IMR-90 (cell line): Measurements from ENCODE around the gene NF2. TPM values are rescaled to one million over a fixed set of nuclear protein-coding genes. Genes with fewer than 3 reads are reported as not detected.

Experiments
- ATAC-seq: fragments of 200-7000 bp; cut with Tn5 transposase; 2 replicates; pipeline ENCODE4 v1.9.1; 2020; ENCODE audit warnings: low read depth, mild to moderate bottlenecking, moderate library complexity
- BruUV-seq: library from RNA; stranded (reverse); fragments of 400-500 nt; replicated peaks from 2 replicates; lab custom pipeline; 2021; lab: Mats Ljungman, UMichigan
- CTCF ChIA-PET: fragments of 300-600 bp; formaldehyde crosslinking; extraction: SDS; loops from one replicate; lab custom pipeline; 2021; ENCODE audit warnings: antibody characterized with exemption; lab: Yijun Ruan, JAX
- POLR2A ChIA-PET: fragments of 300-600 bp; sonication (Branson Sonifier 250); formaldehyde crosslinking; loops from one replicate; lab custom pipeline; 2022; ENCODE audit warnings: antibody characterized with exemption; ENCODE audit not compliant: unreplicated experiment; lab: Charles Lee
- DNase-seq: peaks from one replicate; pipeline ENCODE4 v3.0.0; 2013
- H2AFZ ChIP-seq: replicated peaks from 2 replicates; pipeline ENCODE3; 2013; ENCODE audit warnings: low read length, mild to moderate bottlenecking; ENCODE audit not compliant: poor library complexity
- H2AK5ac ChIP-seq: 2 replicates; pipeline ENCODE4 v1.6.1; 2013; ENCODE audit warnings: low read depth, low read length, inconsistent platforms
- H2AK9ac ChIP-seq: replicated peaks from 2 replicates; pipeline ENCODE3; 2013; ENCODE audit warnings: mild to moderate bottlenecking, low read depth, low read length, moderate library complexity; ENCODE audit not compliant: poor library complexity
- H2BK120ac ChIP-seq: 2 replicates; pipeline ENCODE4 v1.6.1; 2013; ENCODE audit warnings: low read depth, low read length, inconsistent platforms
- H2BK15ac ChIP-seq: 3 replicates; pipeline ENCODE4 v1.6.1; 2013; ENCODE audit warnings: low read depth, low read length, inconsistent platforms
- H2BK20ac ChIP-seq: 2 replicates; pipeline ENCODE4 v1.6.1; 2013; ENCODE audit warnings: low read depth, mild to moderate bottlenecking, inconsistent platforms, low read length, moderate library complexity
- H2BK5ac ChIP-seq: 2 replicates; pipeline ENCODE4 v1.6.1; 2013; ENCODE audit warnings: mild to moderate bottlenecking, low read depth, low read length, inconsistent platforms; ENCODE audit not compliant: poor library complexity, severe bottlenecking
- H3K14ac ChIP-seq: replicated peaks from 2 replicates; pipeline ENCODE4 v1.6.1; 2013; ENCODE audit warnings: low read depth, low read length, inconsistent platforms
- H3K18ac ChIP-seq: 2 replicates; pipeline ENCODE4 v1.6.1; 2013; ENCODE audit warnings: low read depth, low read length, control low read depth
- H3K23ac ChIP-seq: 2 replicates; pipeline ENCODE4 v1.6.1; 2013; ENCODE audit warnings: low read depth, low read length, inconsistent platforms
- H3K27ac ChIP-seq: 2 replicates; pipeline ENCODE4 v1.5.1; 2013; ENCODE audit warnings: mild to moderate bottlenecking, control low read depth, low read length; ENCODE audit not compliant: insufficient read depth
- H3K27me3 ChIP-seq: 2 replicates; pipeline ENCODE4 v1.6.1; 2013; ENCODE audit warnings: low read length; ENCODE audit not compliant: control insufficient read depth, insufficient read depth
- H3K36me3 ChIP-seq: 2 replicates; pipeline ENCODE4 v1.6.1; 2013; ENCODE audit warnings: low read length, mixed read lengths; ENCODE audit not compliant: control insufficient read depth, insufficient read depth
- H3K4ac ChIP-seq: 2 replicates; pipeline ENCODE4 v1.6.1; 2013; ENCODE audit warnings: low read depth, low read length, inconsistent platforms
- H3K4me1 ChIP-seq: 2 replicates; pipeline ENCODE4 v1.6.1; 2013; ENCODE audit warnings: low read length, mixed read lengths; ENCODE audit not compliant: control insufficient read depth, insufficient read depth
- H3K4me2 ChIP-seq: 2 replicates; pipeline ENCODE4 v1.6.1; 2013; ENCODE audit warnings: low read depth, mild to moderate bottlenecking, control low read depth, low read length, moderate library complexity
- H3K4me3 ChIP-seq: 2 replicates; pipeline ENCODE4 v1.5.1; 2013; ENCODE audit warnings: low read depth, mild to moderate bottlenecking, control low read depth, low read length, moderate library complexity; ENCODE audit not compliant: insufficient read depth
- H3K56ac ChIP-seq: 2 replicates; pipeline ENCODE4 v1.6.1; 2013; ENCODE audit warnings: low read length, inconsistent platforms; ENCODE audit not compliant: insufficient read depth; ENCODE audit errors: extremely low read depth
- H3K79me1 ChIP-seq, 2 experiments: 2 replicates each; pipeline ENCODE4 v1.6.1; 2013; ENCODE audit warnings: low read length in 2 of 2, inconsistent platforms in 1 of 2, low read depth in 1 of 2
- H3K9ac ChIP-seq: 2 replicates; pipeline ENCODE4 v1.6.1; 2013; ENCODE audit warnings: low read depth, low read length, control low read depth
- H3K9me1 ChIP-seq: 2 replicates; pipeline ENCODE4 v1.6.1; 2013; ENCODE audit warnings: low read length, inconsistent platforms; ENCODE audit not compliant: insufficient read depth
- H3K9me3 ChIP-seq: 2 replicates; pipeline ENCODE4 v1.6.1; 2013; ENCODE audit warnings: low read length; ENCODE audit not compliant: control insufficient read depth, insufficient read depth
- H4K20me1 ChIP-seq: 2 replicates; pipeline ENCODE4 v1.6.1; 2013; ENCODE audit warnings: low read length, inconsistent platforms; ENCODE audit not compliant: insufficient read depth
- H4K5ac ChIP-seq: 2 replicates; pipeline ENCODE4 v1.6.1; 2013; ENCODE audit warnings: mild to moderate bottlenecking, low read depth, low read length, control low read depth
- H4K8ac ChIP-seq, 2 experiments: 2 replicates each; pipeline ENCODE4 v1.6.1; 2013; ENCODE audit warnings: low read depth in 2 of 2, low read length in 2 of 2, control low read depth in 1 of 2, inconsistent platforms in 1 of 2
- H4K91ac ChIP-seq: 2 replicates; pipeline ENCODE4 v1.6.1; 2013; ENCODE audit warnings: low read depth, low read length, inconsistent platforms; ENCODE audit not compliant: insufficient read depth
- BHLHE40 ChIP-seq: fragments of 150-350 bp; IDR thresholded peaks from 2 replicates; pipeline ENCODE4 v1.6.1; 2016; ENCODE audit warnings: mild to moderate bottlenecking, low read depth, low read length
- CEBPB ChIP-seq: IDR thresholded peaks from 2 replicates; pipeline ENCODE4 v1.6.1; 2012; ENCODE audit warnings: low read depth, low read length, improper control_type of control experiment
- ELK1 ChIP-seq: fragments of 150-350 bp; IDR thresholded peaks from 2 replicates; pipeline ENCODE4 v1.6.1; 2016; ENCODE audit warnings: low read depth, mild to moderate bottlenecking, low read length, moderate library complexity, borderline replicate concordance
- MXI1 ChIP-seq: IDR thresholded peaks from 2 replicates; pipeline ENCODE4 v1.6.1; 2012; ENCODE audit warnings: low read depth, mild to moderate bottlenecking, low read length, moderate library complexity, borderline replicate concordance
- NFE2L2 ChIP-seq: fragments of 150-350 bp; IDR thresholded peaks from 2 replicates; pipeline ENCODE4 v1.6.1; 2016; ENCODE audit warnings: low read depth, mild to moderate bottlenecking, low read length
- POLR2A ChIP-seq: IDR thresholded peaks from 2 replicates; pipeline ENCODE4 v1.6.1; 2012; ENCODE audit warnings: mild to moderate bottlenecking, low read depth, low read length
- SMC3 ChIP-seq: fragments of 150-350 bp; IDR thresholded peaks from 2 replicates; pipeline ENCODE4 v1.6.1; 2016; ENCODE audit warnings: low read depth, mild to moderate bottlenecking, antibody characterized with exemption, low read length, moderate library complexity
- USF2 ChIP-seq: fragments of 150-350 bp; IDR thresholded peaks from 2 replicates; pipeline ENCODE4 v1.6.1; 2017; ENCODE audit warnings: mild to moderate bottlenecking, antibody characterized with exemption, low read length, low read depth
- WGBS, 2 experiments: methylation state at CpG; one replicate each; pipeline versions ENCODE4 v1.1.5 to v1.1.7; 2013; ENCODE audit warnings: missing lambda C conversion rate in 2 of 2; ENCODE audit not compliant: insufficient read length in 1 of 2; ENCODE audit errors: extremely low coverage in 2 of 2; 5-methylcytosine and 5-hydroxymethylcytosine counted together
- dilution Hi-C: fragments of 300-500 bp; cut with HindIII; formaldehyde crosslinking; loops from one replicate; pipeline ENCODE4 v1.14.3; 2018; ENCODE audit warnings: low sequenced_read_pairs; ENCODE audit not compliant: unreplicated experiment
- in situ Hi-C: fragments of 300-500 bp; cut with MboI; formaldehyde crosslinking; loops from 3 replicates; pipeline ENCODE4 v1.14.3; 2019; ENCODE audit warnings: low sequenced_read_pairs, inconsistent platforms, mixed read lengths
- intact Hi-C: fragments of 100-400 bp; cut with micrococcal nuclease; formaldehyde crosslinking; loops from 2 replicates; pipeline ENCODE4 v1.10.0; 2022
- polyA plus RNA-seq, 3 experiments: library from polyadenylated mRNA; depleted of rRNA; stranded (reverse); fragments of >200 nt; gene quantifications; 2 replicates each; pipeline ENCODE4 v1.2.3, GENCODE V29; 2012; ENCODE audit warnings: low replicate concordance in 1 of 3
- total RNA-seq: library from RNA; depleted of rRNA; stranded (reverse); fragments of >200 nt; gene quantifications from 2 replicates; pipeline ENCODE4 v1.2.3, GENCODE V29; 2012
- TF ChIP-seq, protein P1 (sequence below): conservative IDR thresholded peaks from 2 replicates; pipeline ENCODE4 v1.5.1; 2012; ENCODE audit warnings: mild to moderate bottlenecking, low read depth, low read length, improper control_type of control experiment

Gene NF2
- total and polyA plus RNA-seq, 2 of the 4 experiments (the other 2 are of a cell fraction), result 59.0 to 151 TPM

- no peak overlapping the region for H3K14ac ChIP-seq
- no peak overlapping the region for H2BK15ac ChIP-seq
- no peak overlapping the region for H3K9ac ChIP-seq
- H2AK9ac ChIP-seq, result no peak overlapping the region
- ChIA-PET POLR2A (no interaction called here), CTCF (interaction anchor here (0.7 to 1.8 kb wide), 11 partner anchors 8 to 767 kb away, joined by 3 to 9 read pairs (median 4); no protein-coding TSS in a partner anchor)
- H3K4me3 ChIP-seq, result no peak overlapping the region
- H3K4ac ChIP-seq, result no peak overlapping the region
- H3K79me1 ChIP-seq, result peaks cover 4 to 25% of the 10 kb centered on the region in 2 experiments; a peak in 3 of 4 replicates
- no peaks in the 10 kb centered on the region for H3K9me1 ChIP-seq
- H2BK5ac ChIP-seq, result no peak overlapping the region
- H3K27ac ChIP-seq, result no peak overlapping the region
- no TSS peak for BruUV-seq
- intact Hi-C loops (loop anchor here (1.0 kb wide), 1 partner anchor 400 kb away; no protein-coding TSS in a partner anchor), in situ Hi-C loops (no loop called here), dilution Hi-C loops (loop anchor here (25.0 kb wide), 1 partner anchor 348 kb away; no protein-coding TSS in a partner anchor)
- H3K23ac ChIP-seq, result no peak overlapping the region
- no peak overlapping the region for H2AK5ac ChIP-seq
- no peak overlapping the region for H2AFZ ChIP-seq
- H3K56ac ChIP-seq, result no peak overlapping the region
- DNase-seq (no peak), ATAC-seq (peak; percentile 31)
- H3K9me3 ChIP-seq, result no peaks in the 10 kb centered on the region
- no peak for TF ChIP-seq POLR2A
- no peak for TF ChIP-seq ELK1
- no peak for TF ChIP-seq MXI1
- TF ChIP-seq, protein P1, sequence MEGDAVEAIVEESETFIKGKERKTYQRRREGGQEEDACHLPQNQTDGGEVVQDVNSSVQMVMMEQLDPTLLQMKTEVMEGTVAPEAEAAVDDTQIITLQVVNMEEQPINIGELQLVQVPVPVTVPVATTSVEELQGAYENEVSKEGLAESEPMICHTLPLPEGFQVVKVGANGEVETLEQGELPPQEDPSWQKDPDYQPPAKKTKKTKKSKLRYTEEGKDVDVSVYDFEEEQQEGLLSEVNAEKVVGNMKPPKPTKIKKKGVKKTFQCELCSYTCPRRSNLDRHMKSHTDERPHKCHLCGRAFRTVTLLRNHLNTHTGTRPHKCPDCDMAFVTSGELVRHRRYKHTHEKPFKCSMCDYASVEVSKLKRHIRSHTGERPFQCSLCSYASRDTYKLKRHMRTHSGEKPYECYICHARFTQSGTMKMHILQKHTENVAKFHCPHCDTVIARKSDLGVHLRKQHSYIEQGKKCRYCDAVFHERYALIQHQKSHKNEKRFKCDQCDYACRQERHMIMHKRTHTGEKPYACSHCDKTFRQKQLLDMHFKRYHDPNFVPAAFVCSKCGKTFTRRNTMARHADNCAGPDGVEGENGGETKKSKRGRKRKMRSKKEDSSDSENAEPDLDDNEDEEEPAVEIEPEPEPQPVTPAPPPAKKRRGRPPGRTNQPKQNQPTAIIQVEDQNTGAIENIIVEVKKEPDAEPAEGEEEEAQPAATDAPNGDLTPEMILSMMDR, result no peak
- no peak for TF ChIP-seq NFE2L2
- TF ChIP-seq SMC3, result no peak
- TF ChIP-seq USF2, result no peak
- TF ChIP-seq BHLHE40, result no peak
- TF ChIP-seq CEBPB, result no peak
- H4K20me1 ChIP-seq, result peaks cover 9% of the 10 kb centered on the region
- H4K8ac ChIP-seq, result no peak overlapping the region
- no peaks in the 10 kb centered on the region for H3K27me3 ChIP-seq
- no peak overlapping the region for H2BK20ac ChIP-seq
- H4K91ac ChIP-seq, result no peak overlapping the region
- H3K18ac ChIP-seq, result no peak overlapping the region
- no peak overlapping the region for H2BK120ac ChIP-seq
- peaks cover 40% of the 10 kb centered on the region for H3K36me3 ChIP-seq
- 0 out of 2 replicates have a peak, but pooled peaks cover 2% of the 10 kb centered on the region for H3K4me1 ChIP-seq
- WGBS, 2 experiments, result no CpG with 5 or more reads among the region's 5 CpGs
- peak overlapping the region; percentile 19; the same call in 1 of the 2 replicates for H3K4me2 ChIP-seq
- H4K5ac ChIP-seq, result no peak overlapping the region
Observed at GRCh38 chr22:29689206-29689879, 85.9 kb downstream of the NF2 start.
